ENCODE data around the gene INO80B. TPM values are rescaled to one million over a fixed set of nuclear protein-coding genes. Genes with fewer than 3 reads are reported as not detected.
A peak's percentile ranks its signal among the peaks of the same experiment; 100 is the strongest.

Gene INO80B
- 10 to 100 TPM; 23.8 to 27.1 TPM for total RNA-seq
- 10 to 100 TPM; 30.7 to 44.5 (median 35.0) TPM for polyA plus RNA-seq (ENCODE audit: insufficient read length in 6 of 6)
- long read RNA-seq, donor 1, transcript INO80B-201 (5 exons, 1,261 nt) = major isoform, 9 of 18 reads
- long read RNA-seq, donor 1, transcript INO80B-207 (4 exons, 818 nt) = minor isoform, 7 of 18 reads
- long read RNA-seq, donor 1, partial matches to known transcripts = 0 of 18 reads
- long read RNA-seq, donor 1, other reads (novel, unspliced or antisense) = 0 of 18 reads
- long read RNA-seq, donor 2, transcript INO80B-201 (5 exons, 1,261 nt) = major isoform, 8 of 10 reads
- long read RNA-seq, donor 2, partial matches to known transcripts = 0 of 10 reads
- long read RNA-seq, donor 2, other reads (novel, unspliced or antisense) = 0 of 10 reads
- long read RNA-seq, donor 3, transcript INO80B-201 (5 exons, 1,261 nt) = major isoform, 7 of 8 reads
- long read RNA-seq, donor 3, partial matches to known transcripts = 0 of 8 reads
- long read RNA-seq, donor 3, other reads (novel, unspliced or antisense) = 0 of 8 reads
- long read RNA-seq, donor 4, partial matches to known transcripts = 0 of 2 reads
- long read RNA-seq, donor 4, other reads (novel, unspliced or antisense) = 2 of 2 reads
- long read RNA-seq, donor 5, transcript INO80B-201 (5 exons, 1,261 nt) = major isoform, 10 of 13 reads
- long read RNA-seq, donor 5, partial matches to known transcripts = 0 of 13 reads
- long read RNA-seq, donor 5, other reads (novel, unspliced or antisense) = 0 of 13 reads
- long read RNA-seq, donor 6, transcript INO80B-201 (5 exons, 1,261 nt) = major isoform, 9 of 11 reads
- long read RNA-seq, donor 6, partial matches to known transcripts = 0 of 11 reads
- long read RNA-seq, donor 6, other reads (novel, unspliced or antisense) = 0 of 11 reads
- long read RNA-seq, donor 7, partial matches to known transcripts = 0 of 4 reads
- long read RNA-seq, donor 7, other reads (novel, unspliced or antisense) = 0 of 4 reads
- long read RNA-seq, donor 8, transcript INO80B-201 (5 exons, 1,261 nt) = major isoform, 5 of 6 reads
- long read RNA-seq, donor 8, partial matches to known transcripts = 0 of 6 reads
- long read RNA-seq, donor 8, other reads (novel, unspliced or antisense) = 0 of 6 reads
- long read RNA-seq, donor 9 = 0 reads
- long read RNA-seq, donor 10 = 0 reads
- long read RNA-seq, donor 11, transcript INO80B-201 (5 exons, 1,261 nt) = major isoform, 9 of 12 reads
- long read RNA-seq, donor 11, partial matches to known transcripts = 0 of 12 reads
- long read RNA-seq, donor 11, other reads (novel, unspliced or antisense) = 0 of 12 reads
- long read RNA-seq, donor 12, partial matches to known transcripts = 0 of 2 reads
- long read RNA-seq, donor 12, other reads (novel, unspliced or antisense) = 0 of 2 reads

DNA sequence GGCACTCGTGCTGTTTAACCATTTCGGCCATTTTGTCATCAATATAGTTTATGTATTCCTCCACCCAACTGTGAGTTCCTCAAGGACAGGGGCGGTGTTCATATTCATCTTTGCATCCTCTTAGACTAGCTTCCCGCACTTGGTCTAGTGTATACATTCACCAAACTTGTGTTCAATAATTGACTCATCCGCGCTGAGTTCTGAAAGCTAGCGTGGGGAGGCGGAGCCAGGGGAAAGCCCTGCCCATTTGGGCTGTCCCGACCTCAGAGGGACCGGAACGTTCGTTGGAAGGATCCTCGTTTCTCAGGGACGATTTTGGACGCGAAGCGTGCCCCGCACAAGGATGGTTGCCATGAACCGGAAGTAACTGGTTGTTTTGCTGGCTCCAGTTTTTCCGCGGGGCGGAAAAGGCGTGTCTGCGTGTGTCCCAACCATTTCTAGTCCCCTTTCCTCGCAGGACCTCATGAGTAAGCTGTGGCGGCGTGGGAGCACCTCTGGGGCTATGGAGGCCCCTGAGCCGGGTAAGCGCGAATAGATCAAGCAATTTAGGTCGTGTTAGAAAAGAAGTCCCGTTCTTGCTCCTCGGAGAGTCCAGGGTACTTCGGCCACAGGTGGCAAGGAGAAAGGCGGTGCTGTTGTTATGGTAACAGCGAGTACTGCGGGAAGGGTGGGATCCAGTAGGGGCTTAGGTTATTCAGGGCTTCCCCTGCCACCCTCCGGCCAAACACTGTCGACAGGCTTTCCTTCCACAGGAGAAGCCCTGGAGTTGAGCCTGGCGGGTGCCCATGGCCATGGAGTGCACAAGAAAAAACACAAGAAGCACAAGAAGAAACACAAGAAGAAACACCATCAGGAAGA is at the start of gene INO80B:
Gene INO80B (plus strand): TSS at position 434 of the 858 bp plus-strand sequence. CDS start 30 bp downstream, at position 464.
- Histone ChIP-seq H3K27me3 (no peaks in the 10 kb centered on the region), H3K36me3 (no peaks in the 10 kb centered on the region), H3K9me3 (no peaks in the 10 kb centered on the region), H3K27ac (peak within 1 kb of the TSS; percentile 53 to 82), H3K4me1 (peaks cover 19 to 37% of the 10 kb centered on the region in 2 donors), H3K4me3 (peak within 1 kb of the TSS; percentile 63 to 77)
- TF ChIP-seq CTCF (IDR thresholded peaks at IDR 0.05) = no peak
- ATAC-seq = peak; percentile 71
- DNase-seq = peak; percentile 94 to 98 (median 96)
- intact Hi-C loops (cut with DNase I) = no loop called here

DNA sequence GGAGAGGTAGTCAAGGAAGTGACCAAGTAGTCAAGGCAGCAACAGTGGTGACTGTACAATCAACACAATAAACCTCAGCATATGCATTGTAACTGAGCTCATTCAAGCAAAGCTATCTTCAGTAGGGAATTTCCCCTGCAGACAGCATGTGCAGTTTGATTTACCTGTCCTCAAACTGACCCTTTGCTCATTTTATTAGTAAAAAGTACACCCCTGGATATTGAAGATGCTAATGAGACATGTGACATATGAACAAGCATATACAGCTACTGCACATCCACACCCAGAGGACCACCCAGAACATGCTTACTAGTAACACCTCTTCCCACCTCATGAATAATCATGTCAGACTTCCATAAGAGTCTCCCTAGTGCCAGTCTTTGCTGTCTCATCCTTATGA is 48.9 kb upstream of the INO80B start:
- ATAC-seq (no peak), DNase-seq (no peak)
- Histone ChIP-seq H3K27me3 (no peaks in the 10 kb centered on the region), H3K27ac (no peak overlapping the region), H3K4me3 (no peak overlapping the region), H3K36me3 (no peaks in the 10 kb centered on the region), H3K9me3 (no peaks in the 10 kb centered on the region), H3K4me1 (no peaks in the 10 kb centered on the region)
- intact Hi-C loops (cut with DNase I) = no loop called here
- TF ChIP-seq CTCF (IDR thresholded peaks at IDR 0.05) = no peak

GRCh38 chr2:74407682-74408081 is 47.2 kb upstream of the INO80B start:
- Histone ChIP-seq H3K36me3 (no peaks in the 10 kb centered on the region), H3K4me1 (no peaks in the 10 kb centered on the region), H3K27me3 (no peaks in the 10 kb centered on the region), H3K27ac (no peak overlapping the region), H3K4me3 (no peak overlapping the region), H3K9me3 (no peaks in the 10 kb centered on the region)
- DNase-seq (no peak), ATAC-seq (no peak)
- intact Hi-C loops (cut with DNase I) = no loop called here
- no peak for TF ChIP-seq CTCF (IDR thresholded peaks at IDR 0.05)

- intact Hi-C loops (cut with DNase I) = no loop called here
- no peak for ATAC-seq
- no peak for TF ChIP-seq CTCF (IDR thresholded peaks at IDR 0.05)
Observed at GRCh38 chr2:74413001-74413698, 41.7 kb upstream of the INO80B start.

More at GRCh38 chr2:74413001-74413698, 41.7 kb upstream of the INO80B start:
- Histone ChIP-seq H3K4me1 (peaks cover 0 to 20% of the 10 kb centered on the region in 2 donors), H3K27me3 (peaks cover 0 to 28% of the 10 kb centered on the region in 2 donors), H3K27ac (no peak overlapping the region), H3K9me3 (no peaks in the 10 kb centered on the region), H3K36me3 (no peaks in the 10 kb centered on the region), H3K4me3 (no peak overlapping the region)
- DNase-seq = no peak
